Panc1 (cell line): Measurements from ENCODE around the gene LRR1. TPM values are rescaled to one million over a fixed set of nuclear protein-coding genes. Genes with fewer than 3 reads are reported as not detected.

Experiments used
- ATAC-seq: fragments of 200-7000 bp; cut with Tn5 transposase; 2 replicates; pipeline ENCODE4 v1.9.1; 2020; ENCODE audit warnings: mild to moderate bottlenecking, moderate library complexity
- BruUV-seq: library from RNA; stranded (reverse); fragments of 400-500 nt; replicated peaks from 2 replicates; lab custom pipeline; 2021; lab: Mats Ljungman, UMichigan
- CTCF ChIA-PET: fragments of 300-600 bp; sonication (Branson Sonifier 250); formaldehyde crosslinking; loops from one replicate; lab custom pipeline; 2022; ENCODE audit warnings: antibody characterized with exemption; lab: Charles Lee
- POLR2A ChIA-PET: fragments of 300-600 bp; sonication (Branson Sonifier 250); formaldehyde crosslinking; loops from one replicate; lab custom pipeline; 2022; ENCODE audit warnings: antibody characterized with exemption; lab: Charles Lee
- DNase-seq: peaks from one replicate; pipeline ENCODE4 v3.0.0-alpha.2; 2010; ENCODE audit warnings: low read depth, low spot score
- H3K27ac ChIP-seq: 2 replicates; pipeline ENCODE4 v1.5.1; 2011; ENCODE audit warnings: mild to moderate bottlenecking, low read length, inconsistent platforms
- H3K27me3 ChIP-seq: fragments of 200-500 bp; sonication (Bioruptor generic); 2 replicates; pipeline ENCODE4 v1.6.0; 2014; ENCODE audit warnings: low read length, inconsistent platforms; ENCODE audit not compliant: control insufficient read depth, insufficient read depth
- H3K36me3 ChIP-seq: fragments of 200-500 bp; sonication (Bioruptor generic); 2 replicates; pipeline ENCODE4 v1.5.1; 2014; ENCODE audit warnings: inconsistent platforms, mild to moderate bottlenecking, low read length, moderate library complexity; ENCODE audit not compliant: control insufficient read depth, insufficient read depth
- H3K4me1 ChIP-seq: 2 replicates; pipeline ENCODE4 v1.5.1; 2011; ENCODE audit warnings: inconsistent platforms, mild to moderate bottlenecking, low read length, moderate library complexity; ENCODE audit not compliant: control insufficient read depth, insufficient read depth
- H3K4me3 ChIP-seq, 2 experiments: 2 replicates each; pipeline ENCODE4 v1.5.1; 2011 to 2012; ENCODE audit warnings: low read depth in 2 of 2, low read length in 2 of 2, mild to moderate bottlenecking in 2 of 2, inconsistent platforms in 1 of 2, moderate library complexity in 1 of 2
- H3K9me3 ChIP-seq: fragments of 200-500 bp; sonication (Bioruptor generic); 2 replicates; pipeline ENCODE4 v1.5.1; 2014; ENCODE audit warnings: low read depth, mild to moderate bottlenecking, inconsistent platforms, low read length, moderate library complexity; ENCODE audit not compliant: control insufficient read depth, insufficient read depth
- POLR2AphosphoS5 ChIP-seq: IDR thresholded peaks from 2 replicates; pipeline ENCODE4 v1.6.1; 2012; ENCODE audit warnings: mild to moderate bottlenecking, low read depth, low read length, moderate library complexity
- SIN3A ChIP-seq: IDR thresholded peaks from 2 replicates; pipeline ENCODE4 v1.6.1; 2012; ENCODE audit warnings: low read depth, mild to moderate bottlenecking, low read length, moderate library complexity, borderline replicate concordance; ENCODE audit not compliant: insufficient read depth
- TCF7L2 ChIP-seq: IDR thresholded peaks from 2 replicates; pipeline ENCODE4 v1.6.1; 2011; ENCODE audit warnings: mild to moderate bottlenecking, low read depth, low read length, inconsistent platforms
- in situ Hi-C: cut with HindIII; loops from 2 replicates; pipeline ENCODE4 v1.10.0; 2016; ENCODE audit warnings: low sequenced_read_pairs, low pct_unique_long_range_greater_than_20kb
- intact Hi-C: fragments of 100-400 bp; cut with micrococcal nuclease; formaldehyde crosslinking; loops from one replicate; pipeline ENCODE4 v1.10.0; 2022; ENCODE audit not compliant: unreplicated experiment
- total RNA-seq: library from RNA; stranded (reverse); gene quantifications from one replicate; pipeline ENCODE4 v1.2.1, GENCODE V29; 2021; ENCODE audit not compliant: unreplicated experiment
- TF ChIP-seq, protein P1 (sequence below): fragments of 450-650 bp; IDR thresholded peaks from 2 replicates; pipeline ENCODE4 v1.5.1; 2017; ENCODE audit warnings: mild to moderate bottlenecking

LRR1 gene
- total RNA-seq, 1 experiment from 2014 or later, result 23.3 TPM

- ChIA-PET CTCF (interaction anchor here (0.6 to 1.6 kb wide), 4 partner anchors 8 to 220 kb away, joined by 3 to 5 read pairs (median 4); partner anchors contain the start of gene NEMF), POLR2A (interaction anchor here (0.5 to 0.7 kb wide), 4 partner anchors 24 to 474 kb away, joined by 3 to 7 read pairs (median 4); partner anchors contain the start of gene POLE2)
- H3K36me3 ChIP-seq, result no peaks in the 10 kb centered on the region; the same call in none of the 2 replicates
- no peaks in the 10 kb centered on the region for H3K9me3 ChIP-seq
- H3K4me3 ChIP-seq, result peak overlapping the region; percentile 75 to 92
- peak overlapping the region; percentile 96 for H3K27ac ChIP-seq
- TF ChIP-seq, protein P1, sequence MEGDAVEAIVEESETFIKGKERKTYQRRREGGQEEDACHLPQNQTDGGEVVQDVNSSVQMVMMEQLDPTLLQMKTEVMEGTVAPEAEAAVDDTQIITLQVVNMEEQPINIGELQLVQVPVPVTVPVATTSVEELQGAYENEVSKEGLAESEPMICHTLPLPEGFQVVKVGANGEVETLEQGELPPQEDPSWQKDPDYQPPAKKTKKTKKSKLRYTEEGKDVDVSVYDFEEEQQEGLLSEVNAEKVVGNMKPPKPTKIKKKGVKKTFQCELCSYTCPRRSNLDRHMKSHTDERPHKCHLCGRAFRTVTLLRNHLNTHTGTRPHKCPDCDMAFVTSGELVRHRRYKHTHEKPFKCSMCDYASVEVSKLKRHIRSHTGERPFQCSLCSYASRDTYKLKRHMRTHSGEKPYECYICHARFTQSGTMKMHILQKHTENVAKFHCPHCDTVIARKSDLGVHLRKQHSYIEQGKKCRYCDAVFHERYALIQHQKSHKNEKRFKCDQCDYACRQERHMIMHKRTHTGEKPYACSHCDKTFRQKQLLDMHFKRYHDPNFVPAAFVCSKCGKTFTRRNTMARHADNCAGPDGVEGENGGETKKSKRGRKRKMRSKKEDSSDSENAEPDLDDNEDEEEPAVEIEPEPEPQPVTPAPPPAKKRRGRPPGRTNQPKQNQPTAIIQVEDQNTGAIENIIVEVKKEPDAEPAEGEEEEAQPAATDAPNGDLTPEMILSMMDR, result peak; percentile 89
- TF ChIP-seq POLR2AphosphoS5, result no peak
- ATAC-seq, result peak; percentile 93
- BruUV-seq, result no TSS peak
- in situ Hi-C loops (no loop called here), intact Hi-C loops (loop anchor here (5.0 kb wide), 1 partner anchor 133 kb away; the partner anchor contains the start of gene KLHDC2)
- no peaks in the 10 kb centered on the region for H3K4me1 ChIP-seq
- H3K27me3 ChIP-seq, result no peaks in the 10 kb centered on the region
- DNase-seq, result peak; percentile 61
These were observed 35.2 kb downstream of the LRR1 start for GRCh38 chr14:49633640-49634546.

GRCh38 chr14:49634547-49635334 lies 36.0 kb downstream of the LRR1 start, which contains the start of gene DNAAF2:
DNAAF2 (minus strand) TSS chr14:49635244; CDS start chr14:49635149, 95 bp downstream.
- in situ Hi-C loops, result no loop called here
- TSS peak; percentile 22 for BruUV-seq

GRCh38 chr14:49636866-49637265 lies 38.1 kb downstream of the LRR1 start:
- H3K27me3 ChIP-seq, result no peaks in the 10 kb centered on the region
- BruUV-seq, result no TSS peak
- ATAC-seq (no peak), DNase-seq (no peak)
- no peak overlapping the region for H3K4me3 ChIP-seq
- TF ChIP-seq, protein P1, result no peak
- no peak for TF ChIP-seq SIN3A
- TF ChIP-seq POLR2AphosphoS5, result no peak
- no peak for TF ChIP-seq TCF7L2
- CTCF ChIA-PET, result no interaction called here
- intact Hi-C loops (no loop called here), in situ Hi-C loops (no loop called here)
- no peaks in the 10 kb centered on the region; the same call in none of the 2 replicates for H3K36me3 ChIP-seq
- no peaks in the 10 kb centered on the region for H3K9me3 ChIP-seq
- no peak overlapping the region for H3K27ac ChIP-seq
- POLR2A ChIA-PET, result no interaction called here
- H3K4me1 ChIP-seq, result peaks cover 14% of the 10 kb centered on the region

More at GRCh38 chr14:49634547-49635334, 36.0 kb downstream of the LRR1 start, which contains the start of gene DNAAF2:
- ChIA-PET POLR2A (no interaction called here), CTCF (interaction anchor here (0.7 to 1.6 kb wide), 2 partner anchors 218 to 707 kb away, joined by 3 to 5 read pairs; partner anchors contain the start of gene NEMF)
- no peaks in the 10 kb centered on the region for H3K27me3 ChIP-seq
- DNase-seq (no peak), ATAC-seq (peak; percentile 48)
- no peaks in the 10 kb centered on the region; the same call in none of the 2 replicates for H3K36me3 ChIP-seq
- H3K4me1 ChIP-seq, result no peaks in the 10 kb centered on the region
- intact Hi-C loops, result loop anchor here (5.0 kb wide), 1 partner anchor 133 kb away; the partner anchor contains the start of gene KLHDC2
- TF ChIP-seq TCF7L2, result no peak
- TF ChIP-seq SIN3A, result no peak
- TF ChIP-seq POLR2AphosphoS5, result 0 out of 2 replicates have a peak, but pooled peaks have one; percentile 5
- peak within 1 kb of the TSS; percentile 75 to 92 for H3K4me3 ChIP-seq
- H3K27ac ChIP-seq, result peak within 1 kb of the TSS; percentile 96
- no peaks in the 10 kb centered on the region for H3K9me3 ChIP-seq
